ENCODE data around the gene MAD2L1BP. TPM values are rescaled to one million over a fixed set of nuclear protein-coding genes. Genes with fewer than 3 reads are reported as not detected.

MAD2L1BP gene
- total RNA-seq, 1 experiment from 2014 or later, result 36.6 TPM

GRCh38 chr6:43683708-43684455, 48.2 kb downstream of the MAD2L1BP start:
- Histone ChIP-seq H3K4me1 (ENCODE audit: control insufficient read depth in 1 of 2, insufficient read depth in 2 of 2, low read length in 2 of 2) (peaks cover 10 to 18% of the 10 kb centered on the region in 2 experiments; a peak in 3 of 4 replicates), H3K79me2 (ENCODE audit: insufficient read depth, low read length) (peaks cover 82% of the 10 kb centered on the region), H3K27me3 (ENCODE audit: insufficient read depth, low read length) (no peaks in the 10 kb centered on the region), H3K27ac (ENCODE audit: low read depth, low read length) (no peak overlapping the region), H3K36me3 (ENCODE audit: control insufficient read depth in 1 of 2, insufficient read depth in 2 of 2, low read length in 2 of 2) (peaks cover 10 to 14% of the 10 kb centered on the region in 2 experiments; a peak in 3 of 4 replicates), H4K20me1 (ENCODE audit: insufficient read depth) (no peaks in the 10 kb centered on the region; the same call in 1 of the 2 replicates), H3K4me3 (replicated peaks in 1 of 2; ENCODE audit: low read depth in 1 of 2, low read length in 2 of 2) (no peak overlapping the region), H3K9ac (ENCODE audit: low read length) (no peak overlapping the region), H2AFZ (ENCODE audit: low read depth, low read length, poor library complexity, severe bottlenecking) (no peak overlapping the region), H3K9me3 (ENCODE audit: control insufficient read depth in 1 of 2, insufficient read depth in 1 of 2, low read depth in 1 of 2, low read length in 2 of 2) (no peaks in the 10 kb centered on the region), H3K9me2 (ENCODE audit: insufficient read depth) (no peaks in the 10 kb centered on the region), H3K4me2 (ENCODE audit: low read length) (no peak overlapping the region)
- RAD21 ChIA-PET (ENCODE audit: low non-redundant PET in 1 of 2, low total read pairs in 2 of 2, uncharacterized antibody in 2 of 2, unreplicated experiment in 2 of 2), result no interaction called here
- POLR2A ChIA-PET, result no interaction called here
- intact Hi-C loops (cut with micrococcal nuclease), result no loop called here
- BruUV-seq (replicated peaks), result no TSS peak
- ATAC-seq (no peak), DNase-seq (ENCODE audit: low read depth, low spot score) (no peak)
- CTCF ChIA-PET, result no interaction called here
- no peak for TF ChIP-seq CEBPB (IDR thresholded peaks at IDR 0.05; ENCODE audit: low read depth)
- TF ChIP-seq SIN3A (IDR thresholded peaks at IDR 0.05; ENCODE audit: low read depth), result no peak
- TF ChIP-seq FOSL1 (IDR thresholded peaks at IDR 0.05; ENCODE audit: low read depth), result no peak

GRCh38 chr6:43687079-43687436, 51.4 kb downstream of the MAD2L1BP start:
- no peak for ATAC-seq
- no peaks in the 10 kb centered on the region; a peak in 1 of 4 replicates for H3K36me3 ChIP-seq (ENCODE audit: control insufficient read depth in 1 of 2, insufficient read depth in 2 of 2, low read length in 2 of 2)
- no peaks in the 10 kb centered on the region for H3K27me3 ChIP-seq (ENCODE audit: insufficient read depth, low read length)
- peaks cover 56% of the 10 kb centered on the region for H3K79me2 ChIP-seq (ENCODE audit: insufficient read depth, low read length)
- peaks cover 10 to 18% of the 10 kb centered on the region in 2 experiments; a peak in 3 of 4 replicates for H3K4me1 ChIP-seq (ENCODE audit: control insufficient read depth in 1 of 2, insufficient read depth in 2 of 2, low read length in 2 of 2)
- no peaks in the 10 kb centered on the region for H3K9me3 ChIP-seq (ENCODE audit: control insufficient read depth in 1 of 2, insufficient read depth in 1 of 2, low read depth in 1 of 2, low read length in 2 of 2)
- BruUV-seq (replicated peaks), result no TSS peak
- peak overlapping the region; percentile 85 for H3K4me2 ChIP-seq (ENCODE audit: low read length)
- CTCF ChIA-PET, result no interaction called here
- peak overlapping the region; percentile 90 for H3K9ac ChIP-seq (ENCODE audit: low read length)
- no peak overlapping the region for H2AFZ ChIP-seq (ENCODE audit: low read depth, low read length, poor library complexity, severe bottlenecking)
- POLR2A ChIA-PET, result interaction anchor here (1.4 kb wide), 1 partner anchor 83 kb away, joined by 6 read pairs; the partner anchor contains the start of gene VEGFA
- intact Hi-C loops (cut with micrococcal nuclease), result no loop called here
- no peaks in the 10 kb centered on the region for H3K9me2 ChIP-seq (ENCODE audit: insufficient read depth)
- RAD21 ChIA-PET (ENCODE audit: low non-redundant PET in 1 of 2, low total read pairs in 2 of 2, uncharacterized antibody in 2 of 2, unreplicated experiment in 2 of 2), result no interaction called here
- DNase-seq (ENCODE audit: low read depth, low spot score), result no peak
- H4K20me1 ChIP-seq (ENCODE audit: insufficient read depth), result no peaks in the 10 kb centered on the region; the same call in 1 of the 2 replicates
- H3K27ac ChIP-seq (ENCODE audit: low read depth, low read length), result peak overlapping the region; percentile 47
- peak overlapping the region; percentile 72 to 88 for H3K4me3 ChIP-seq (replicated peaks in 1 of 2; ENCODE audit: low read depth in 1 of 2, low read length in 2 of 2)
- no peak for TF ChIP-seq MAX (IDR thresholded peaks at IDR 0.05)
- no peak for TF ChIP-seq YY1 (IDR thresholded peaks at IDR 0.05; ENCODE audit: extremely low read depth, insufficient replicate concordance, low read depth, low read length)
- no peak for TF ChIP-seq EZH2 (IDR thresholded peaks at IDR 0.05)
- no peak for TF ChIP-seq REST (IDR thresholded peaks at IDR 0.05; ENCODE audit: low read depth)
- no peak for TF ChIP-seq CTCF (IDR thresholded peaks at IDR 0.05 in 2 of 3, conservative IDR thresholded peaks at IDR 0.05 in 1 of 3; ENCODE audit: borderline replicate concordance in 1 of 3, insufficient read depth in 1 of 3, low read depth in 2 of 3, low read length in 2 of 3)
- TF ChIP-seq CEBPB (IDR thresholded peaks at IDR 0.05; ENCODE audit: low read depth), result no peak
- TF ChIP-seq EZH2phosphoT487 (IDR thresholded peaks at IDR 0.05; ENCODE audit: borderline replicate concordance), result no peak
- no peak for TF ChIP-seq TCF7L2 (IDR thresholded peaks at IDR 0.05; ENCODE audit: borderline replicate concordance, extremely low read depth, insufficient read depth, insufficient read length)
- no peak for TF ChIP-seq JUND (IDR thresholded peaks at IDR 0.05)
